Astrocyte of the cerebellum (primary cell): ENCODE measurements around the gene SLC1A5.

ENCODE experiments used
- DNase-seq: peaks from one replicate; pipeline ENCODE4 v3.0.0-alpha.2; 2011; ENCODE audit warnings: low read depth
- H3K4me3 ChIP-seq: 2 replicates; pipeline ENCODE4 v1.5.1; 2011; ENCODE audit warnings: mild to moderate bottlenecking, low read depth, low read length, moderate library complexity
- in situ Hi-C: cut with HindIII; loops from 2 replicates; pipeline ENCODE4 v1.10.0; 2017; ENCODE audit warnings: low sequenced_read_pairs
- TF ChIP-seq, protein P1 (sequence below): IDR thresholded peaks from 2 replicates; pipeline ENCODE4 v1.5.1; 2012; ENCODE audit warnings: low read length, low read depth, moderate library complexity, mild to moderate bottlenecking; ENCODE audit errors: missing control alignments

SLC1A5 gene

DNA sequence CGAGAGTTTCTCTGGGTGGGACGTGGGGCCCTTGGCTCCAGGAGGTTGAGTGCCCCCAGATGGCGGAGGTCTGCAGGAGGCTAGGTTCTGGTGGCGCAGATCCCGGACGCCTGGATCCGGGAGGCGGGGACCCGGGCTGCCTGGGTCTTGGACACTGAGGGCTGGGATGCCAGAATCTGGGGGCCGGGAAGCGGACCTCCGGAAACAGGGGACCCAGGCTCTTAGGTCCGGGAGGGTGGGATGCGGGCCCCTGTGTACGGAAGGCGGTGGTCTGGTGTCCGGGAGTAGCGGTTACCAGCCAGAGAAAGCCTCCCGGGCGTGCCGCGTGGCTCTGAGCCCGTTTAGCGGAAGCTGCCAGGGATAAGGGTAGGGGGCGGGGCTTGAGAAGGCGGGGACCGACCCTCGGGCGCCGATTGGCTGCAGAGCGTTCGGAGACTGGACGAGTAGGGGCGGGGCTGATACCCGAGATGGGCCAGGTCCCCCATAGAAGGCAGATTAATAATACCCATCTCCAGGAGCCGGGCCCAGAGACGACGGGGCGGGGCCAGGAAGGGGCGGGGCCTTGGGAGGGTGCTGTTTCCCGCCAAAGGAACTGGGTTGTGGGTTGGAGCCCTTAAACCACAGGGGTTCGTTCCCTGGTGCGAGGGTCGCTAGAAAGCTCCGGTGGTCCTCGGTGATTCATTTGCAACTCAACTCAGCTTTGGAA, at the start of gene SLC1A5:
Gene SLC1A5, minus strand, starts transcription at position 333 of the 706 bp plus-strand sequence. CDS start 629 bp downstream, outside the sequence.
- peak; percentile 85 for DNase-seq
- in situ Hi-C loops: loop anchor here (5.0 kb wide), 1 partner anchor 39 kb away; no protein-coding TSS in a partner anchor
- peak within 1 kb of the TSS; percentile 57 for H3K4me3 ChIP-seq
- TF ChIP-seq, protein P1, sequence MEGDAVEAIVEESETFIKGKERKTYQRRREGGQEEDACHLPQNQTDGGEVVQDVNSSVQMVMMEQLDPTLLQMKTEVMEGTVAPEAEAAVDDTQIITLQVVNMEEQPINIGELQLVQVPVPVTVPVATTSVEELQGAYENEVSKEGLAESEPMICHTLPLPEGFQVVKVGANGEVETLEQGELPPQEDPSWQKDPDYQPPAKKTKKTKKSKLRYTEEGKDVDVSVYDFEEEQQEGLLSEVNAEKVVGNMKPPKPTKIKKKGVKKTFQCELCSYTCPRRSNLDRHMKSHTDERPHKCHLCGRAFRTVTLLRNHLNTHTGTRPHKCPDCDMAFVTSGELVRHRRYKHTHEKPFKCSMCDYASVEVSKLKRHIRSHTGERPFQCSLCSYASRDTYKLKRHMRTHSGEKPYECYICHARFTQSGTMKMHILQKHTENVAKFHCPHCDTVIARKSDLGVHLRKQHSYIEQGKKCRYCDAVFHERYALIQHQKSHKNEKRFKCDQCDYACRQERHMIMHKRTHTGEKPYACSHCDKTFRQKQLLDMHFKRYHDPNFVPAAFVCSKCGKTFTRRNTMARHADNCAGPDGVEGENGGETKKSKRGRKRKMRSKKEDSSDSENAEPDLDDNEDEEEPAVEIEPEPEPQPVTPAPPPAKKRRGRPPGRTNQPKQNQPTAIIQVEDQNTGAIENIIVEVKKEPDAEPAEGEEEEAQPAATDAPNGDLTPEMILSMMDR: no peak

- H3K4me3 ChIP-seq: no peak overlapping the region
- DNase-seq: no peak
- TF ChIP-seq, protein P1: no peak
- in situ Hi-C loops: no loop called here
Observed at GRCh38 chr19:46838160-46838559, 49.8 kb upstream of the SLC1A5 start.

DNA sequence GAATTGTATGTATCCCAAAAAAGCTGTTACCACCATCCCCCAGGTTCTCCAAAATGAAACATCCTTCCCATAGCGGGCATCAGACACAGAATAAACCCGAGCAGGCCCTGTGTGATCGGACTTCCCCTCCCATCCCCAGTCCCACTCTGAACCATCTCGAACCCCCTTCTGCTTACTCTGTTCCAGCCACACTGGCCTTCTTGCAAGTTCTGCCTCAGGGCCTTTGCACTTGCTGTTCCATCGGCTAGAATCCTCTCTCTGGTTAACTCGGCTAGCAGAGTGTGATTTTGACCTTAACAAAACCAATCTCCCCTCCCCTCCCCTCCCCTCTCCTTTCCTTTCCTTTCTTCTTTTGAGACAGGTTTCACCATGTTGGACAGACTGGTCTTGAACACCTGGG, 46.6 kb upstream of the SLC1A5 start:
- TF ChIP-seq, protein P1: no peak
- no peak overlapping the region for H3K4me3 ChIP-seq
- in situ Hi-C loops: no loop called here
- DNase-seq: no peak

DNA sequence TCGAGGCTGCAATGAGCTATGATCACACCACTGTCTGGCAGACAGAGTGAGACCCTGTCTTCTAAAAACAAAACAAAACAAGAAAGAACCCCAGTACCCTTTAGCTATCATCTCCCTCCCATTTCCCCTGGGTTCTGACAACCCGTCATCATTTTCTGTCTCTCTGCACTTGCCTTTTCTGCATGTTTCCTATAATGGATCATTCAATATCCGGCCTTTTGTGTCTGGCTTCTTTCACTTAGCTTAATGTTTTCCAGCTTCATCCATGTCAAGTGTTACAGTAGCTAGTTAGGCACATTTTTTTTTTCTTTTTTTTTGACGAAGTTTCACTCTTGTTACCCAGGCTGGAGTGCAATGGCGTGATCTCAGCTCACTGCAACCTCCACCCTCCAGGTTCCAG, 45.7 kb upstream of the SLC1A5 start:
- in situ Hi-C loops: no loop called here
- H3K4me3 ChIP-seq: no peak overlapping the region
- DNase-seq: no peak
- TF ChIP-seq, protein P1: no peak

DNA sequence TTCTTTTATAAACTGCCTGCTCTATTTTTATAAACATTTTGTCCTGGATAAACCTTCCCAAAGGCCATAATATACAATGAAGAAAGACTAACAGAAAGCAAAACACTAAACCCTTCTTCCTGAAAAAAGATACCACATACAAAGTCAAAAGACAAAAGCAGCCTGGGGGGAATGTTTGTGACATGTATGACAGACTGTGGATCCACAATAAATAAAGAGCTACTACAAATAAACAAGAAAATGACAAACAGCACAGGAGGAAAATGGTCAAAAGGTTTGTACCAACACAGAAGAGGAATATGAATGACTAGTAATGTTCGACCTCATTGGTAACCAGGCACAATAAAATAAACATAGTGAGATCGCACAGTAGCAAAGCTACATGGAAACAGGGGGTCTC, 42.5 kb upstream of the SLC1A5 start:
- DNase-seq: no peak
- in situ Hi-C loops: no loop called here
- TF ChIP-seq, protein P1: no peak

GRCh38 chr19:46828484-46828883, 40.1 kb upstream of the SLC1A5 start:
- no peak overlapping the region for H3K4me3 ChIP-seq
- in situ Hi-C loops: loop anchor here (5.0 to 10.0 kb wide), 2 partner anchors 41 to 84 kb away; partner anchors contain the start of genes FKRP, SLC1A5 and STRN4
- TF ChIP-seq, protein P1: no peak
- no peak for DNase-seq

More for the DNA sequence above, 42.5 kb upstream of the SLC1A5 start:
- no peak overlapping the region for H3K4me3 ChIP-seq
